ENCODE data around the gene OR2Y1. TPM values are rescaled to one million over a fixed set of nuclear protein-coding genes. Genes with fewer than 3 reads are reported as not detected.
"Not testable (repeated sequence)": the region's sequence is repeated elsewhere in the genome, so short reads cannot be mapped to it uniquely, and the experiment has no call there.

OR2Y1 gene
- total RNA-seq, 2 experiments from 2014 or later, result not detected

- CTCF ChIA-PET, result interaction anchor here (1.4 to 2.0 kb wide), 4 partner anchors 20 to 388 kb away, joined by 3 to 6 read pairs (median 4); partner anchors contain the start of gene MGAT1
- H3K36me3 Mint-ChIP-seq (ENCODE audit: low read depth); H3K9me3 Mint-ChIP-seq (ENCODE audit: insufficient read depth); DNase-seq; POLR2A ChIA-PET; H3K4me3 Mint-ChIP-seq; ATAC-seq; H3K27ac Mint-ChIP-seq; H3K27me3 Mint-ChIP-seq (ENCODE audit: low read depth): not testable (repeated sequence)
- peaks cover 12% of the 10 kb centered on the region for H3K4me1 Mint-ChIP-seq (ENCODE audit: low read depth)
Measured at GRCh38 chr5:180781900-180782326, 42.1 kb upstream of the OR2Y1 start.

- ChIA-PET POLR2A (interaction anchor here (1.0 kb wide), 1 partner anchor 24 kb away, joined by 3 read pairs; no protein-coding TSS in a partner anchor), CTCF (interaction anchor here (0.7 kb wide), 1 partner anchor 70 kb away, joined by 3 read pairs; no protein-coding TSS in a partner anchor)
- H3K4me1 Mint-ChIP-seq (ENCODE audit: low read depth), result peaks cover 4% of the 10 kb centered on the region
- no peak overlapping the region for H3K27ac Mint-ChIP-seq
- H3K36me3 Mint-ChIP-seq (ENCODE audit: low read depth), result no peaks in the 10 kb centered on the region
- DNase-seq (no peak), ATAC-seq (no peak)
- H3K9me3 Mint-ChIP-seq (ENCODE audit: insufficient read depth), result no peaks in the 10 kb centered on the region
- no peak overlapping the region for H3K4me3 Mint-ChIP-seq
- peaks cover 3% of the 10 kb centered on the region for H3K27me3 Mint-ChIP-seq (ENCODE audit: low read depth)
Measured at GRCh38 chr5:180779985-180780610, 40.2 kb upstream of the OR2Y1 start.

DNA sequence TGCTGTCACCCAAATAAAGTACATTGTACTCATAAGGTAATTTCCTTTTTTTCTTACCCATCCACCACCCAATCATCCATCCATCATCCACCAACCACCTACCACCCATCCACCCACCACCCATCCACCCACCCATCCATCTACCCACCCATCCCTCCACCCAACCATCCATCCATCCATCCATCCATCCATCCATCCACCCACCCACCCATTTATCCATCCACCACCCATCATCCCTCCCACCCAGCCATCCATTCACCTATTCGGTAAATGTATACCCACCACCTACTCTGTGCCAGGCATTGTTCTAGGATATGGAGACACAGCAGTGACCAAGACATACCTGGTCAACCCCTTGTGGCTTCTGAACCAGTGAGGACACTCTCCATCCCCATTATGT lies 37.6 kb upstream of the OR2Y1 start:
- ChIA-PET CTCF (no interaction called here), POLR2A (no interaction called here)
- no peaks in the 10 kb centered on the region for H3K9me3 Mint-ChIP-seq (ENCODE audit: insufficient read depth)
- H3K27me3 Mint-ChIP-seq (ENCODE audit: low read depth), result peaks cover 9% of the 10 kb centered on the region
- no peak overlapping the region for H3K27ac Mint-ChIP-seq
- no peaks in the 10 kb centered on the region for H3K36me3 Mint-ChIP-seq (ENCODE audit: low read depth)
- H3K4me3 Mint-ChIP-seq, result no peak overlapping the region
- DNase-seq (no peak), ATAC-seq (no peak)
- no peaks in the 10 kb centered on the region for H3K4me1 Mint-ChIP-seq (ENCODE audit: low read depth)

- Mint-ChIP-seq H3K27ac (no peak overlapping the region), H3K36me3 (ENCODE audit: low read depth) (peaks cover 2% of the 10 kb centered on the region), H3K4me1 (ENCODE audit: low read depth) (no peaks in the 10 kb centered on the region), H3K4me3 (no peak overlapping the region), H3K27me3 (ENCODE audit: low read depth) (peaks cover 9% of the 10 kb centered on the region), H3K9me3 (ENCODE audit: insufficient read depth) (no peaks in the 10 kb centered on the region)
- DNase-seq, result no peak
- CTCF ChIA-PET, result no interaction called here
- ATAC-seq, result no peak
- POLR2A ChIA-PET, result no interaction called here
Measured at GRCh38 chr5:180776376-180776775, 36.5 kb upstream of the OR2Y1 start.

GRCh38 chr5:180775624-180776023 lies 35.8 kb upstream of the OR2Y1 start:
- ATAC-seq (no peak), DNase-seq (no peak)
- H3K4me3 Mint-ChIP-seq, result no peak overlapping the region
- no peaks in the 10 kb centered on the region for H3K4me1 Mint-ChIP-seq (ENCODE audit: low read depth)
- H3K27me3 Mint-ChIP-seq (ENCODE audit: low read depth), result peaks cover 9% of the 10 kb centered on the region
- POLR2A ChIA-PET, result no interaction called here
- CTCF ChIA-PET, result interaction anchor here (0.6 kb wide), 1 partner anchor 82 kb away, joined by 3 read pairs; no protein-coding TSS in a partner anchor
- peaks cover 2% of the 10 kb centered on the region for H3K36me3 Mint-ChIP-seq (ENCODE audit: low read depth)
- no peak overlapping the region for H3K27ac Mint-ChIP-seq
- H3K9me3 Mint-ChIP-seq (ENCODE audit: insufficient read depth), result no peaks in the 10 kb centered on the region

GRCh38 chr5:180771839-180772238 lies 32.0 kb upstream of the OR2Y1 start:
- no peaks in the 10 kb centered on the region for H3K9me3 Mint-ChIP-seq (ENCODE audit: insufficient read depth)
- CTCF ChIA-PET, result interaction anchor here (2.1 kb wide), 1 partner anchor 53 kb away, joined by 6 read pairs; no protein-coding TSS in a partner anchor

GRCh38 chr5:180769821-180770220 lies 30.0 kb upstream of the OR2Y1 start:
- H3K4me3 Mint-ChIP-seq, result no peak overlapping the region
- CTCF ChIA-PET, result no interaction called here
- ATAC-seq, result no peak

More at GRCh38 chr5:180771839-180772238, 32.0 kb upstream of the OR2Y1 start:
- Mint-ChIP-seq H3K27me3 (ENCODE audit: low read depth) (peaks cover 15% of the 10 kb centered on the region), H3K4me1 (ENCODE audit: low read depth) (no peaks in the 10 kb centered on the region), H3K4me3 (no peak overlapping the region), H3K27ac (no peak overlapping the region), H3K36me3 (ENCODE audit: low read depth) (peaks cover 2% of the 10 kb centered on the region)
- POLR2A ChIA-PET, result no interaction called here
- DNase-seq (no peak), ATAC-seq (no peak)

GRCh38 chr5:180755601-180756000 lies 15.7 kb upstream of the OR2Y1 start:
- Mint-ChIP-seq H3K36me3 (ENCODE audit: low read depth) (no peaks in the 10 kb centered on the region), H3K4me1 (ENCODE audit: low read depth) (no peaks in the 10 kb centered on the region), H3K4me3 (no peak overlapping the region), H3K27ac (no peak overlapping the region), H3K27me3 (ENCODE audit: low read depth) (peaks cover 8% of the 10 kb centered on the region), H3K9me3 (ENCODE audit: insufficient read depth) (peaks cover 9% of the 10 kb centered on the region)
- ChIA-PET CTCF (no interaction called here), POLR2A (no interaction called here)
- no peak for DNase-seq
- no peak for ATAC-seq

More at GRCh38 chr5:180769821-180770220, 30.0 kb upstream of the OR2Y1 start:
- H3K4me1 Mint-ChIP-seq (ENCODE audit: low read depth), result no peaks in the 10 kb centered on the region
- POLR2A ChIA-PET, result no interaction called here
- H3K9me3 Mint-ChIP-seq (ENCODE audit: insufficient read depth), result no peaks in the 10 kb centered on the region
- DNase-seq, result no peak
- peaks cover 2% of the 10 kb centered on the region for H3K36me3 Mint-ChIP-seq (ENCODE audit: low read depth)
- no peak overlapping the region for H3K27ac Mint-ChIP-seq
- peaks cover 24% of the 10 kb centered on the region for H3K27me3 Mint-ChIP-seq (ENCODE audit: low read depth)

- no peak overlapping the region for H3K27ac Mint-ChIP-seq
- CTCF ChIA-PET, result no interaction called here
- DNase-seq, result no peak
- no peak overlapping the region for H3K4me3 Mint-ChIP-seq
- no peaks in the 10 kb centered on the region for H3K9me3 Mint-ChIP-seq (ENCODE audit: insufficient read depth)
- H3K27me3 Mint-ChIP-seq (ENCODE audit: low read depth), result peaks cover 7% of the 10 kb centered on the region
- ATAC-seq, result no peak
- H3K36me3 Mint-ChIP-seq (ENCODE audit: low read depth), result no peaks in the 10 kb centered on the region
- H3K4me1 Mint-ChIP-seq (ENCODE audit: low read depth), result no peaks in the 10 kb centered on the region
- POLR2A ChIA-PET, result no interaction called here
Measured at GRCh38 chr5:180744253-180744652, 4.4 kb upstream of the OR2Y1 start.

- no peaks in the 10 kb centered on the region for H3K4me1 Mint-ChIP-seq (ENCODE audit: low read depth)
- DNase-seq, result no peak
- no peaks in the 10 kb centered on the region for H3K36me3 Mint-ChIP-seq (ENCODE audit: low read depth)
- ChIA-PET CTCF (no interaction called here), POLR2A (no interaction called here)
- ATAC-seq, result no peak
- H3K4me3 Mint-ChIP-seq, result no peak overlapping the region
- no peak overlapping the region for H3K27ac Mint-ChIP-seq
- peaks cover 15% of the 10 kb centered on the region for H3K27me3 Mint-ChIP-seq (ENCODE audit: low read depth)
- no peaks in the 10 kb centered on the region for H3K9me3 Mint-ChIP-seq (ENCODE audit: insufficient read depth)
Measured at GRCh38 chr5:180742727-180743126, 2.9 kb upstream of the OR2Y1 start.

GRCh38 chr5:180740953-180741352 lies 1.1 kb upstream of the OR2Y1 start:
- H3K4me1 Mint-ChIP-seq (ENCODE audit: low read depth); POLR2A ChIA-PET; H3K27ac Mint-ChIP-seq; CTCF ChIA-PET; H3K9me3 Mint-ChIP-seq (ENCODE audit: insufficient read depth); H3K36me3 Mint-ChIP-seq (ENCODE audit: low read depth); ATAC-seq; H3K4me3 Mint-ChIP-seq; DNase-seq: not testable (repeated sequence)
- H3K27me3 Mint-ChIP-seq (ENCODE audit: low read depth), result peaks cover 19% of the 10 kb centered on the region

- DNase-seq, result no peak
- H3K27me3 Mint-ChIP-seq (ENCODE audit: low read depth), result peaks cover 24% of the 10 kb centered on the region
- POLR2A ChIA-PET, result no interaction called here
- no peaks in the 10 kb centered on the region for H3K36me3 Mint-ChIP-seq (ENCODE audit: low read depth)
- H3K4me1 Mint-ChIP-seq (ENCODE audit: low read depth), result no peaks in the 10 kb centered on the region
- CTCF ChIA-PET, result no interaction called here
- ATAC-seq, result no peak
- no peaks in the 10 kb centered on the region for H3K9me3 Mint-ChIP-seq (ENCODE audit: insufficient read depth)
- no peak overlapping the region for H3K27ac Mint-ChIP-seq
- H3K4me3 Mint-ChIP-seq, result no peak overlapping the region
Measured at GRCh38 chr5:180739271-180739670, 587 bp downstream of the OR2Y1 start.

- ATAC-seq (no peak), DNase-seq (no peak)
- Mint-ChIP-seq H3K9me3 (ENCODE audit: insufficient read depth) (no peaks in the 10 kb centered on the region), H3K27me3 (ENCODE audit: low read depth) (peaks cover 28% of the 10 kb centered on the region), H3K4me3 (no peak overlapping the region), H3K4me1 (ENCODE audit: low read depth) (no peaks in the 10 kb centered on the region), H3K36me3 (ENCODE audit: low read depth) (no peaks in the 10 kb centered on the region), H3K27ac (no peak overlapping the region)
- CTCF ChIA-PET, result interaction anchor here (1.3 kb wide), 1 partner anchor 18 kb away, joined by 5 read pairs; no protein-coding TSS in a partner anchor
- POLR2A ChIA-PET, result no interaction called here
Measured at GRCh38 chr5:180736536-180736935, 3.3 kb downstream of the OR2Y1 start.

Data from activated CD8-positive, alpha-beta T cell treated with anti-CD3 and anti-CD28 coated beads, Interleukin-2, amount 10 ng/mL, durations not matched to agents 7 days and 5 days (primary cell).